GM23248 (cell line): ENCODE data around the gene FLT3. TPM values are rescaled to one million over a fixed set of nuclear protein-coding genes. Genes with fewer than 3 reads are reported as not detected.

Experiments used
- DNase-seq: peaks from one replicate; pipeline ENCODE4 v3.0.0-alpha.2; 2015
- H2AFZ ChIP-seq: fragments of 200-600 bp; sonication (generic); 2 replicates; pipeline ENCODE4 v1.6.1; 2016; ENCODE audit warnings: antibody characterized with exemption
- H3F3A ChIP-seq: fragments of 200-600 bp; sonication (generic); 2 replicates; pipeline ENCODE4 v1.6.1; 2016; ENCODE audit warnings: mild to moderate bottlenecking, antibody characterized with exemption, mixed run types; ENCODE audit not compliant: insufficient read depth
- H3K27ac ChIP-seq: fragments of 200-600 bp; sonication (generic); 2 replicates; pipeline ENCODE4 v1.5.1; 2016; ENCODE audit warnings: mild to moderate bottlenecking
- H3K27me3 ChIP-seq: fragments of 200-600 bp; sonication (generic); replicated peaks from 2 replicates; pipeline ENCODE4 v1.6.1; 2016; ENCODE audit warnings: mild to moderate bottlenecking; ENCODE audit not compliant: insufficient read depth
- H3K36me3 ChIP-seq: fragments of 200-600 bp; sonication (generic); 2 replicates; pipeline ENCODE4 v1.6.1; 2016; ENCODE audit warnings: low read depth, mild to moderate bottlenecking
- H3K4me1 ChIP-seq: fragments of 200-600 bp; sonication (generic); 2 replicates; pipeline ENCODE4 v1.6.1; 2016; ENCODE audit warnings: mild to moderate bottlenecking; ENCODE audit not compliant: insufficient read depth
- H3K4me2 ChIP-seq: fragments of 200-600 bp; sonication (generic); one replicate; pipeline ENCODE4 v1.6.1; 2016; ENCODE audit warnings: mild to moderate bottlenecking; ENCODE audit not compliant: unreplicated experiment
- H3K4me3 ChIP-seq: fragments of 200-600 bp; sonication (generic); 2 replicates; pipeline ENCODE4 v1.5.1; 2016; ENCODE audit warnings: mild to moderate bottlenecking
- H3K79me2 ChIP-seq: fragments of 200-600 bp; sonication (generic); 2 replicates; pipeline ENCODE4 v1.6.1; 2016; ENCODE audit warnings: mild to moderate bottlenecking; ENCODE audit not compliant: insufficient read depth
- H3K9ac ChIP-seq: fragments of 200-600 bp; sonication (generic); 2 replicates; pipeline ENCODE4 v1.6.1; 2016; ENCODE audit warnings: mild to moderate bottlenecking
- H3K9me2 ChIP-seq: fragments of 200-600 bp; sonication (generic); 2 replicates; pipeline ENCODE4 v1.6.1; 2016; ENCODE audit warnings: mixed run types, mild to moderate bottlenecking, moderate library complexity; ENCODE audit not compliant: insufficient read depth
- H3K9me3 ChIP-seq: fragments of 200-600 bp; sonication (generic); one replicate; pipeline ENCODE4 v1.6.1; 2017; ENCODE audit warnings: low read depth
- H4K20me1 ChIP-seq: fragments of 200-600 bp; sonication (generic); 2 replicates; pipeline ENCODE4 v1.6.0; 2016; ENCODE audit not compliant: insufficient read depth
- EZH2 ChIP-seq: fragments of 200-600 bp; sonication (generic); IDR thresholded peaks from 2 replicates; pipeline ENCODE4 v1.6.1; 2018; ENCODE audit warnings: antibody characterized with exemption, mild to moderate bottlenecking; ENCODE audit not compliant: insufficient read depth, poor library complexity, severe bottlenecking
- EZH2phosphoT487 ChIP-seq: fragments of 200-600 bp; sonication (generic); IDR thresholded peaks from 2 replicates; pipeline ENCODE4 v1.6.1; 2018; ENCODE audit warnings: antibody characterized with exemption, moderate library complexity, mild to moderate bottlenecking, low read depth; ENCODE audit not compliant: insufficient read depth
- WGBS, 2 experiments: methylation state at CpG; one replicate each; pipeline ENCODE4 v1.1.6; 2015 to 2017; ENCODE audit warnings: low lambda C conversion rate in 2 of 2, low coverage in 1 of 2; ENCODE audit errors: missing lambda C conversion rate in 2 of 2; 5-methylcytosine and 5-hydroxymethylcytosine counted together
- in situ Hi-C: fragments of 300-500 bp; cut with MboI; formaldehyde crosslinking; loops from 2 replicates; pipeline ENCODE4 v1.15.0; 2020
- polyA plus RNA-seq: library from polyadenylated mRNA; unstranded; fragments of >200 nt; fragmentation: Nextera tagmentation; extraction: Ambion mirVana; gene quantifications from 2 replicates; pipeline ENCODE4 v1.2.1, GENCODE V29; 2016
- total RNA-seq: library from RNA; depleted of rRNA; stranded (reverse); fragments of >200 nt; shearing (Covaris generic); gene quantifications from 2 replicates; pipeline ENCODE4 v1.2.3, GENCODE V29; 2014

The FLT3 gene
- total and polyA plus RNA-seq, 2 experiments from 2014 or later: not detected

- no peaks in the 10 kb centered on the region for H4K20me1 ChIP-seq
- no peak overlapping the region for H3K4me3 ChIP-seq
- H3F3A ChIP-seq: no peaks in the 10 kb centered on the region
- 55 to 64% methylated on average over 6 of the region's 6 CpGs for WGBS, 2 experiments
- no peaks in the 10 kb centered on the region for H3K79me2 ChIP-seq
- H3K4me2 ChIP-seq: no peak overlapping the region
- no peaks in the 10 kb centered on the region for H3K9me2 ChIP-seq
- in situ Hi-C loops: loop anchor here (25.0 kb wide), 1 partner anchor 1005 kb away; no protein-coding TSS in a partner anchor
- H3K36me3 ChIP-seq: no peaks in the 10 kb centered on the region
- H3K27me3 ChIP-seq: peaks cover 37% of the 10 kb centered on the region
- H3K4me1 ChIP-seq: no peaks in the 10 kb centered on the region
- DNase-seq: no peak
- no peaks in the 10 kb centered on the region for H3K9me3 ChIP-seq
- no peak overlapping the region for H2AFZ ChIP-seq
- TF ChIP-seq EZH2 (no peak), EZH2phosphoT487 (no peak)
- no peak overlapping the region for H3K9ac ChIP-seq
- H3K27ac ChIP-seq: no peak overlapping the region
These were observed 108.5 kb downstream of the FLT3 start for GRCh38 chr13:27991881-27992280.

- peaks cover 33% of the 10 kb centered on the region for H3K27me3 ChIP-seq
- in situ Hi-C loops: loop anchor here (10.0 to 25.0 kb wide), 3 partner anchors 154 to 1001 kb away; no protein-coding TSS in a partner anchor
- H3K9me2 ChIP-seq: no peaks in the 10 kb centered on the region
- no peak within 1 kb of the TSS for H3K9ac ChIP-seq
- H3K4me3 ChIP-seq: no peak within 1 kb of the TSS
- 42 to 44% methylated on average over 11 of the region's 11 CpGs for WGBS, 2 experiments
- no peak within 1 kb of the TSS for H2AFZ ChIP-seq
- H3F3A ChIP-seq: no peaks in the 10 kb centered on the region
- DNase-seq: no peak
- H3K36me3 ChIP-seq: no peaks in the 10 kb centered on the region
- TF ChIP-seq EZH2phosphoT487: no peak
- TF ChIP-seq EZH2: no peak
- no peaks in the 10 kb centered on the region for H3K4me1 ChIP-seq
- H3K27ac ChIP-seq: no peak within 1 kb of the TSS
- no peaks in the 10 kb centered on the region for H3K9me3 ChIP-seq
- no peaks in the 10 kb centered on the region for H3K79me2 ChIP-seq
- H4K20me1 ChIP-seq: no peaks in the 10 kb centered on the region
- no peak within 1 kb of the TSS for H3K4me2 ChIP-seq
These were observed 111.9 kb downstream of the FLT3 start, which contains the start of gene URAD for GRCh38 chr13:27988520-27988919. Gene URAD, minus strand, starts transcription at chr13:27988693. Its CDS starts 56 bp downstream, at chr13:27988637.

DNA sequence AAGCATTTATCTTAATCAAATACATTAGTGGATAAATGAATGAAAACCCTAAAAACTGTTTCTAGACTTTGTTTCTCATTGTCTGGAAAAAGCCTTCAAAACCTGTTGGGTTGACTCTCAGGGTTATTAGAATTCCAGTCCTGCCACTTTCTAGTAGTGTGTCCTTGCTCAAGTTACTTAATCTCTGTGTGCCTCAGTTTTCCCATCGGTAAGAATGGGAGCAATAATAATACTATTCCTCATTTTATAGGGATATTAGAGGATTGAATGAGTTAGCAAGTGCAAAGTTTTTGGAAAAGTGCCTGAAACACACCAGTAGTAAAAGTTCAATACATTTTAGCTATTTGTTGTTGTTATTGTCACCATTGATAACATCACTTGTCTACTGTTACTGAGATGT is 114.8 kb downstream of the FLT3 start:
- no peak for DNase-seq
- no peak overlapping the region for H3K4me3 ChIP-seq
- H3K4me2 ChIP-seq: no peak overlapping the region
- no peaks in the 10 kb centered on the region for H3K36me3 ChIP-seq
- H4K20me1 ChIP-seq: no peaks in the 10 kb centered on the region
- in situ Hi-C loops: loop anchor here (10.0 to 25.0 kb wide), 3 partner anchors 151 to 998 kb away; no protein-coding TSS in a partner anchor
- no peak overlapping the region for H2AFZ ChIP-seq
- H3K4me1 ChIP-seq: no peaks in the 10 kb centered on the region
- TF ChIP-seq EZH2phosphoT487 (no peak), EZH2 (no peak)
- WGBS, 2 experiments: 42 to 47% methylated on average over 1 of the region's 1 CpG
- peaks cover 54% of the 10 kb centered on the region for H3K27me3 ChIP-seq
- no peak overlapping the region for H3K9ac ChIP-seq
- H3K79me2 ChIP-seq: no peaks in the 10 kb centered on the region
- H3K27ac ChIP-seq: no peak overlapping the region
- no peaks in the 10 kb centered on the region for H3K9me3 ChIP-seq
- no peaks in the 10 kb centered on the region for H3K9me2 ChIP-seq
- no peaks in the 10 kb centered on the region for H3F3A ChIP-seq

DNA sequence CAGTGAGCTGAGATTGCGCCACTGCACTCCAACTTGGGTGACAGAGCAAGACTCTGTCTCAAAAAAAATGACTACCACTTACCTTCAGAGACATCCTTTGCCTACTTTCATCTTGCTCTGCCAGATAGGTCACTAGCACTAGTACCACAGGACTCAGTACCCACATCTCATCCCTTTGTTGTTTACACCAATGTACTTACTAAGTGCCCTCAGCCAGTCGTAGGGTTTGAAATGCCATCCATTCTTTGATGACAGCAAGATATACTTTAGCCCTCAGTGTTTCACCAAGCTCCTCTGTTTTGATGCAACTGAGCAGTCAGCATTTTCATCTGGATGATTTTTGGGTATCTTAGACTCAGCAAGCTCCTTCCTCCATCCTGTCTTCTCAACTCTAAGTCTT is 118.0 kb downstream of the FLT3 start:
- no peaks in the 10 kb centered on the region for H3K36me3 ChIP-seq
- in situ Hi-C loops: loop anchor here (10.0 to 25.0 kb wide), 3 partner anchors 148 to 995 kb away; no protein-coding TSS in a partner anchor
- DNase-seq: no peak
- H3K27ac ChIP-seq: no peak overlapping the region
- H3K4me3 ChIP-seq: no peak overlapping the region
- H3K9me2 ChIP-seq: no peaks in the 10 kb centered on the region
- WGBS, 2 experiments: 42 to 47% methylated on average over 2 of the region's 2 CpGs
- H3K4me2 ChIP-seq: no peak overlapping the region
- no peak overlapping the region for H2AFZ ChIP-seq
- no peak for TF ChIP-seq EZH2
- no peak for TF ChIP-seq EZH2phosphoT487
- H3K4me1 ChIP-seq: no peaks in the 10 kb centered on the region
- H3K9me3 ChIP-seq: no peaks in the 10 kb centered on the region
- no peaks in the 10 kb centered on the region for H4K20me1 ChIP-seq
- peaks cover 60% of the 10 kb centered on the region for H3K27me3 ChIP-seq
- no peak overlapping the region for H3K9ac ChIP-seq
- H3F3A ChIP-seq: no peaks in the 10 kb centered on the region
- no peaks in the 10 kb centered on the region for H3K79me2 ChIP-seq
